Mucosa of descending colon (tissue), 3 donors: ENCODE results near the gene CNTNAP2. TPM values are rescaled to one million over a fixed set of nuclear protein-coding genes. Genes with fewer than 3 reads are reported as not detected.

Experiments
- ATAC-seq: fragments of 200-7000 bp; cut with Tn5 transposase; one replicate; pipeline ENCODE4 v1.9.1; 2020; ENCODE audit warnings: mild to moderate bottlenecking, moderate library complexity
- DNase-seq, 3 donors: peaks; one replicate each; pipeline ENCODE4 v3.0.0-alpha.2; 2020
- H3K36me3 ChIP-seq: fragments of 200-600 bp; one replicate; pipeline ENCODE4 v1.8.0; 2021; ENCODE audit warnings: low read depth, mild to moderate bottlenecking
- H3K4me1 ChIP-seq: fragments of 200-600 bp; one replicate; pipeline ENCODE4 v1.8.0; 2021; ENCODE audit warnings: low read depth, mild to moderate bottlenecking
- H3K4me3 ChIP-seq: fragments of 200-600 bp; one replicate; pipeline ENCODE4 v1.8.0; 2021; ENCODE audit warnings: mild to moderate bottlenecking
- H3K9me3 ChIP-seq: fragments of 200-600 bp; one replicate; pipeline ENCODE4 v1.8.0; 2021; ENCODE audit warnings: mild to moderate bottlenecking
- CTCF ChIP-seq: fragments of 200-600 bp; IDR thresholded peaks from one replicate; pipeline ENCODE4 v1.8.0; 2022; ENCODE audit warnings: antibody characterized with exemption, mild to moderate bottlenecking
- intact Hi-C, 2 donors: fragments of 100-400 bp; cut with DNase I in 1 of 2; cut with micrococcal nuclease in 1 of 2; formaldehyde crosslinking; loops; one replicate each; pipeline versions ENCODE4 v1.11.0 to v1.11.1; 2022; cut with DNase I, micrococcal nuclease
- total RNA-seq, 3 donors: library from RNA; stranded (reverse); fragmentation: NEBNext Ultra II Directional in 2 of 3; extraction: Animal tissue kit (Norgen Biotek cat#: 25700) in 2 of 3; gene quantifications; one replicate each; pipeline versions ENCODE4 v1.2.1 to v1.2.4, GENCODE V29; 2021 to 2023
- donor health status: DM: no; HTN: no; CAD: no; lungs with moderate emphysema.
- donor health status: DM: no; HTN: no; CAD: no.
- donor health status: DM: no; HTN: yes; CAD: no.

The CNTNAP2 gene
- total RNA-seq, 3 donors from 2014 or later: 3.1 to 5.9 (median 4.2) TPM

- Histone ChIP-seq H3K36me3 (no peaks in the 10 kb centered on the region), H3K4me3 (no peak overlapping the region), H3K9me3 (no peaks in the 10 kb centered on the region), H3K4me1 (peaks cover 3% of the 10 kb centered on the region)
- no peak for TF ChIP-seq CTCF
- ATAC-seq: no peak
- DNase-seq: no peak
- intact Hi-C loops: no loop called here
Observed at GRCh38 chr7:148435715-148436114, 2319.1 kb downstream of the CNTNAP2 start.

- no peak for DNase-seq
- intact Hi-C loops: no loop called here
- peak; percentile 12 for ATAC-seq
- Histone ChIP-seq H3K4me3 (no peak overlapping the region), H3K4me1 (peaks cover 3% of the 10 kb centered on the region), H3K9me3 (no peaks in the 10 kb centered on the region), H3K36me3 (no peaks in the 10 kb centered on the region)
- TF ChIP-seq CTCF: no peak
Observed at GRCh38 chr7:148436135-148436534, 2319.5 kb downstream of the CNTNAP2 start.

- Histone ChIP-seq H3K36me3 (no peaks in the 10 kb centered on the region), H3K9me3 (no peaks in the 10 kb centered on the region), H3K4me3 (no peak overlapping the region), H3K4me1 (peaks cover 3% of the 10 kb centered on the region)
- TF ChIP-seq CTCF: no peak
- ATAC-seq (peak; percentile 62), DNase-seq (no peak)
- intact Hi-C loops: no loop called here
Observed at GRCh38 chr7:148436571-148436970, 2320.0 kb downstream of the CNTNAP2 start.

- Histone ChIP-seq H3K36me3 (no peaks in the 10 kb centered on the region), H3K4me1 (peaks cover 3% of the 10 kb centered on the region), H3K4me3 (no peak overlapping the region), H3K9me3 (no peaks in the 10 kb centered on the region)
- intact Hi-C loops: no loop called here
- ATAC-seq (peak; percentile 32), DNase-seq (no peak)
- no peak for TF ChIP-seq CTCF
Observed at GRCh38 chr7:148437043-148437442, 2320.4 kb downstream of the CNTNAP2 start.

GRCh38 chr7:148442141-148442655 is 2325.6 kb downstream of the CNTNAP2 start:
- DNase-seq: no peak
- no peak for ATAC-seq
- intact Hi-C loops: no loop called here
- no peak for TF ChIP-seq CTCF
- Histone ChIP-seq H3K4me1 (peaks cover 14% of the 10 kb centered on the region), H3K9me3 (peaks cover 13% of the 10 kb centered on the region), H3K4me3 (no peak overlapping the region), H3K36me3 (no peaks in the 10 kb centered on the region)

- Histone ChIP-seq H3K9me3 (peaks cover 13% of the 10 kb centered on the region), H3K4me3 (no peak overlapping the region), H3K4me1 (peaks cover 14% of the 10 kb centered on the region), H3K36me3 (no peaks in the 10 kb centered on the region)
- DNase-seq: peak in 1 of 3 donors; percentile 68
- no peak for TF ChIP-seq CTCF
- ATAC-seq: peak; percentile 61
- intact Hi-C loops: no loop called here
Observed at GRCh38 chr7:148442933-148443332, 2326.3 kb downstream of the CNTNAP2 start.
